Tibial nerve (tissue), 4 donors: ENCODE measurements around the gene IQSEC1. TPM values are rescaled to one million over a fixed set of nuclear protein-coding genes. Genes with fewer than 3 reads are reported as not detected.
A peak's percentile ranks its signal among the peaks of the same experiment; 100 is the strongest.
"Not testable (repeated sequence)": the region's sequence is repeated elsewhere in the genome, so short reads cannot be mapped to it uniquely, and the experiment has no call there.

Experiments used
- DNase-seq, 2 donors: peaks; one replicate each; pipeline ENCODE4 v3.0.0-alpha.2; 2019; ENCODE audit warnings: low spot score in 2 of 2
- H3K27ac ChIP-seq, 4 donors: fragments of 200-600 bp; sonication (generic) in 3 of 4; one replicate each; pipeline ENCODE4 v1.5.1; 2017 to 2019; ENCODE audit warnings: mild to moderate bottlenecking in 1 of 4
- H3K27me3 ChIP-seq, 2 donors: fragments of 200-600 bp; sonication (generic) in 1 of 2; one replicate each; pipeline versions ENCODE4 v1.5.1 to v1.6.0; 2017 to 2019
- H3K36me3 ChIP-seq, 3 donors: fragments of 200-600 bp; sonication (generic); one replicate each; pipeline ENCODE4 v1.5.1; 2018 to 2019
- H3K4me1 ChIP-seq, 4 donors: fragments of 200-600 bp; sonication (generic) in 3 of 4; one replicate each; pipeline ENCODE4 v1.5.1; 2017 to 2019
- H3K4me3 ChIP-seq, 4 donors: fragments of 200-600 bp; sonication (generic) in 3 of 4; one replicate each; pipeline ENCODE4 v1.5.1; 2017 to 2019; ENCODE audit warnings: mild to moderate bottlenecking in 1 of 4, moderate library complexity in 1 of 4
- H3K9me3 ChIP-seq, 4 donors: fragments of 200-600 bp; sonication (generic) in 3 of 4; one replicate each; pipeline ENCODE4 v1.5.1; 2017 to 2019
- EP300 ChIP-seq, 2 donors: sonication (generic); formaldehyde crosslinking; IDR thresholded peaks; one replicate each; pipeline ENCODE4 v1.6.1; 2017; ENCODE audit warnings: antibody characterized with exemption in 2 of 2, mild to moderate bottlenecking in 1 of 2
- POLR2A ChIP-seq, 2 donors: fragments of 450-650 bp; IDR thresholded peaks; one replicate each; pipeline ENCODE4 v1.6.1; 2017; ENCODE audit warnings: antibody characterized with exemption in 2 of 2, mild to moderate bottlenecking in 2 of 2, moderate library complexity in 2 of 2
- WGBS, 2 donors: methylation state at CpG; one replicate each; pipeline ENCODE4 v1.1.5; 2018; 5-methylcytosine and 5-hydroxymethylcytosine counted together
- total RNA-seq, 4 donors: library from RNA; depleted of rRNA; stranded (reverse); fragments of >200 nt; gene quantifications; one replicate each; pipeline ENCODE4 v1.1.0, GENCODE V29; 2016
- TF ChIP-seq, protein P1 (sequence below), 5 experiments: fragments of 200-600 bp in 3 of 5; fragments of 450-650 bp in 2 of 5; sonication (generic) in 3 of 5; IDR thresholded peaks; one replicate each; pipeline ENCODE4 v1.5.1; 2016 to 2019; ENCODE audit warnings: antibody characterized with exemption in 5 of 5, mild to moderate bottlenecking in 3 of 5, moderate library complexity in 2 of 5

IQSEC1 gene
- total RNA-seq, 4 donors from 2014 or later = 58.2 to 77.5 (median 68.6) TPM

DNA sequence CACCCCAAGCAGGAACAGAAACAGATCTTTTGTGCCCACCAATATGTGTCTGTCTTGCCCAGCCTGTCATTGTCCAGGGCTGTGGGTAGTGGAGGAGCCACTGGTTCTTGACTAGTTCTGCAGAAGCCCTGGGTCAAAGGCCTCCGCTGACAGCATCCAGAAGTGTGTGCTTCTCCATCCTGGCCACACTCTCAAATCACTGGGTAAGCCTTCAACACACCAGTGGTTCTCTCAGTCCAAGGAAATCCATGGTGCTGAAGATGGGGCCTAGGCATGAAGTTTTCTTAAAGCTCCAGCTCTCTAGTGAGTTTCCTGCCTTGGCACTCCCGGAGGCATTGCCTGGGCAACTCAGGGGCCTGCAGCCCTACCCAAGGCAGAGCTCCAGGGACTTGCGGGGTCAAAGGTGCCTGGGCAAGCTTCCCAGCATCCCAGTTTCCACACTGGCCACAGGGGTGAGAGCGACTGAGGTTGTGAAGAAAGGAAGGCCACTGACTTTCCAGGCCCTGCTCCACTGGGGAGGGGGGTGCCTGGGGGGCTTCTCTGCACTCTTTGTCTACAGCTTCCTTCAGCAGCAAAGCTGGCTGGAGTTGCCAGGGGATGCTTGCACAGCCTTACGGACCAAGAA, 193.9 kb downstream of the IQSEC1 start:
- H3K36me3 ChIP-seq = no peaks in the 10 kb centered on the region

GRCh38 chr3:12878758-12879157, 194.5 kb downstream of the IQSEC1 start:
- 53 to 58% methylated on average over 2 of the region's 2 CpGs for WGBS, 2 donors

More for the DNA sequence above, 193.9 kb downstream of the IQSEC1 start:
- Histone ChIP-seq H3K27me3 (peaks cover 0 to 12% of the 10 kb centered on the region in 2 donors), H3K4me1 (peaks cover 0 to 11% (median 9%) of the 10 kb centered on the region in 4 donors), H3K9me3 (no peaks in the 10 kb centered on the region), H3K27ac (no peak overlapping the region), H3K4me3 (no peak overlapping the region)
- TF ChIP-seq, protein P1, sequence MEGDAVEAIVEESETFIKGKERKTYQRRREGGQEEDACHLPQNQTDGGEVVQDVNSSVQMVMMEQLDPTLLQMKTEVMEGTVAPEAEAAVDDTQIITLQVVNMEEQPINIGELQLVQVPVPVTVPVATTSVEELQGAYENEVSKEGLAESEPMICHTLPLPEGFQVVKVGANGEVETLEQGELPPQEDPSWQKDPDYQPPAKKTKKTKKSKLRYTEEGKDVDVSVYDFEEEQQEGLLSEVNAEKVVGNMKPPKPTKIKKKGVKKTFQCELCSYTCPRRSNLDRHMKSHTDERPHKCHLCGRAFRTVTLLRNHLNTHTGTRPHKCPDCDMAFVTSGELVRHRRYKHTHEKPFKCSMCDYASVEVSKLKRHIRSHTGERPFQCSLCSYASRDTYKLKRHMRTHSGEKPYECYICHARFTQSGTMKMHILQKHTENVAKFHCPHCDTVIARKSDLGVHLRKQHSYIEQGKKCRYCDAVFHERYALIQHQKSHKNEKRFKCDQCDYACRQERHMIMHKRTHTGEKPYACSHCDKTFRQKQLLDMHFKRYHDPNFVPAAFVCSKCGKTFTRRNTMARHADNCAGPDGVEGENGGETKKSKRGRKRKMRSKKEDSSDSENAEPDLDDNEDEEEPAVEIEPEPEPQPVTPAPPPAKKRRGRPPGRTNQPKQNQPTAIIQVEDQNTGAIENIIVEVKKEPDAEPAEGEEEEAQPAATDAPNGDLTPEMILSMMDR (IDR thresholded peaks at IDR 0.05) = no peak
- no peak for TF ChIP-seq EP300 (IDR thresholded peaks at IDR 0.05)
- TF ChIP-seq POLR2A (IDR thresholded peaks at IDR 0.05) = no peak
- DNase-seq = no peak
- 72 to 79% methylated on average over 5 of the region's 5 CpGs for WGBS, 2 donors

DNA sequence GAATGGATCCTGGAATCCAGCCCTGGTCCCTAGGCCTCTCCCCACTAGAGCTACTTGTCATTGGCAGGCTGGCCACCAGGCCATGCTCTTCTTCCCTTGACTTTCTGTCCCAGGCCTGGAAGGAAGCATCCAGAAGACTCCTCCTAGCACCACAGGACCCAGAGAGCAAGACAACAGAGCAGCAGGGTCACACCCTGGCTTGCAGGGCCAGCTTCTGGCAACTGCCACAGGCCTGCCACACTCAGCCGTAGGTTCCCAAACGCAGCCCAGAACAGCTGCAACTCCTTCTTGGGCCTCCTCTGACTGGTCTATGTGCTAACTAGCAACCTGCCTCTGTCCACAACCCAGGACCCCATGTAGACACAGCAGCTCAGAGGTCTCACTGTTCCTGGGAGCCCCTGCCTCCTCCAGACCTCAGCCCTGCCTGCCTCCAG, 195.1 kb downstream of the IQSEC1 start:
- H3K4me3 ChIP-seq = no peak overlapping the region
- peaks cover 0 to 12% of the 10 kb centered on the region in 2 donors for H3K27me3 ChIP-seq
- peaks cover 0 to 11% (median 9%) of the 10 kb centered on the region in 4 donors for H3K4me1 ChIP-seq
- DNase-seq = no peak
- H3K36me3 ChIP-seq = no peaks in the 10 kb centered on the region
- WGBS, 2 donors = 86 to 91% methylated on average over 2 of the region's 2 CpGs
- H3K9me3 ChIP-seq = no peaks in the 10 kb centered on the region
- TF ChIP-seq EP300 (IDR thresholded peaks at IDR 0.05) (no peak), POLR2A (IDR thresholded peaks at IDR 0.05) (no peak)
- TF ChIP-seq, protein P1 (IDR thresholded peaks at IDR 0.05) = no peak
- no peak overlapping the region for H3K27ac ChIP-seq

More at GRCh38 chr3:12878758-12879157, 194.5 kb downstream of the IQSEC1 start:
- not testable (repeated sequence) for DNase-seq, H3K27ac ChIP-seq, H3K9me3 ChIP-seq, H3K4me3 ChIP-seq, H3K36me3 ChIP-seq
- Histone ChIP-seq H3K27me3 (peaks cover 0 to 12% of the 10 kb centered on the region in 2 donors), H3K4me1 (peaks cover 0 to 11% (median 9%) of the 10 kb centered on the region in 4 donors)

DNA sequence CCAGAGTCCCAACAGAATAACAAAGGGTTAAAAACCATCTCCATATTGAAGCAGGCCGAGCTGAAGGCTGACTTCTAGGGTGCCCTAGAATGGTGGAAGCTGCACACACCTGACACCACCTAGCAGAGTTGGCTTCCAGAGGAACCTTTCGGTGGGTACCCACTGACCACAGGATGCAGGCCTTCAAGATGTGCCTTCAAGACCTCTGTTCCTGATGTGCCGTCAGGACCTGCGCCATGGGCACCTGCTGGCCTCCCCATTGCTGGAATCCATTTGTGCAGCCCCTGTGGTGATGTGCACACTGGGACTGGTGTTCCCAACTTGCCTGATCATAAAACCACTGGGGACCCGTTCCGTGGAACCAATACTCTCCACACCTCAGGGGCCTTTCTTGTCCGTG, 196.2 kb downstream of the IQSEC1 start:
- H3K4me3 ChIP-seq = no peak overlapping the region
- WGBS, 2 donors = 90 to 93% methylated on average over 7 of the region's 7 CpGs
- peaks cover 0 to 11% (median 9%) of the 10 kb centered on the region in 4 donors for H3K4me1 ChIP-seq
- H3K27ac ChIP-seq = no peak overlapping the region
- no peaks in the 10 kb centered on the region for H3K9me3 ChIP-seq
- no peak for TF ChIP-seq EP300 (IDR thresholded peaks at IDR 0.05)
- TF ChIP-seq, protein P1 (IDR thresholded peaks at IDR 0.05) = no peak
- peaks cover 0 to 12% of the 10 kb centered on the region in 2 donors for H3K27me3 ChIP-seq
- H3K36me3 ChIP-seq = no peaks in the 10 kb centered on the region
- DNase-seq = no peak

GRCh38 chr3:12875857-12876836, 197.1 kb downstream of the IQSEC1 start:
- no peak for DNase-seq
- Histone ChIP-seq H3K9me3 (no peaks in the 10 kb centered on the region), H3K36me3 (no peaks in the 10 kb centered on the region), H3K27me3 (peaks cover 0 to 12% of the 10 kb centered on the region in 2 donors), H3K4me3 (peak overlapping the region in 3 of 4 donors; percentile 15 to 47 (median 22)), H3K27ac (no peak overlapping the region), H3K4me1 (peaks cover 0 to 11% (median 9%) of the 10 kb centered on the region in 4 donors)
- WGBS, 2 donors = 27 to 37% methylated on average over 27 to 30 of the region's 60 CpGs
- TF ChIP-seq POLR2A (IDR thresholded peaks at IDR 0.05) = no peak
- TF ChIP-seq, protein P1 (IDR thresholded peaks at IDR 0.05) = peak in 3 of 5 experiments; percentile 16 to 41 (median 18)
